Ishikawa (cell line): ENCODE measurements around the gene POR.

ENCODE experiments used
- CEBPB ChIP-seq: IDR thresholded peaks from 2 replicates; pipeline ENCODE4 v1.6.1; 2012
- CREB1 ChIP-seq: IDR thresholded peaks from 2 replicates; pipeline ENCODE4 v1.6.1; 2012; ENCODE audit warnings: low read depth
- EGR1 ChIP-seq: IDR thresholded peaks from 2 replicates; pipeline ENCODE4 v1.6.1; 2012
- EP300 ChIP-seq: IDR thresholded peaks from 2 replicates; pipeline ENCODE4 v1.6.1; 2012; ENCODE audit warnings: borderline replicate concordance
- FOXM1 ChIP-seq: IDR thresholded peaks from 2 replicates; pipeline ENCODE4 v1.6.1; 2012; ENCODE audit warnings: low read depth, borderline replicate concordance
- NFIC ChIP-seq: IDR thresholded peaks from 2 replicates; pipeline ENCODE4 v1.6.1; 2012
- RAD21 ChIP-seq: IDR thresholded peaks from 2 replicates; pipeline ENCODE4 v1.6.1; 2012; ENCODE audit warnings: low read depth
- TAF1 ChIP-seq: IDR thresholded peaks from 2 replicates; pipeline ENCODE4 v1.6.1; 2012; ENCODE audit warnings: low read depth, mild to moderate bottlenecking
- TCF12 ChIP-seq: IDR thresholded peaks from 2 replicates; pipeline ENCODE4 v1.6.1; 2012; ENCODE audit warnings: low read depth
- TEAD4 ChIP-seq: IDR thresholded peaks from 2 replicates; pipeline ENCODE4 v1.6.1; 2012
- YY1 ChIP-seq: IDR thresholded peaks from 2 replicates; pipeline ENCODE4 v1.6.1; 2012; ENCODE audit warnings: low read depth
- ZBTB7A ChIP-seq: IDR thresholded peaks from 2 replicates; pipeline ENCODE4 v1.6.1; 2012; ENCODE audit warnings: low read depth
- TF ChIP-seq, protein P1 (sequence below): IDR thresholded peaks from 2 replicates; pipeline ENCODE4 v1.6.1; 2012
- TF ChIP-seq, protein P2 (sequence below): IDR thresholded peaks from 2 replicates; pipeline ENCODE4 v1.6.1; 2012
- TF ChIP-seq, protein P3 (sequence below): IDR thresholded peaks from 2 replicates; pipeline ENCODE4 v1.6.1; 2012; ENCODE audit warnings: low read depth, mild to moderate bottlenecking

POR gene

DNA sequence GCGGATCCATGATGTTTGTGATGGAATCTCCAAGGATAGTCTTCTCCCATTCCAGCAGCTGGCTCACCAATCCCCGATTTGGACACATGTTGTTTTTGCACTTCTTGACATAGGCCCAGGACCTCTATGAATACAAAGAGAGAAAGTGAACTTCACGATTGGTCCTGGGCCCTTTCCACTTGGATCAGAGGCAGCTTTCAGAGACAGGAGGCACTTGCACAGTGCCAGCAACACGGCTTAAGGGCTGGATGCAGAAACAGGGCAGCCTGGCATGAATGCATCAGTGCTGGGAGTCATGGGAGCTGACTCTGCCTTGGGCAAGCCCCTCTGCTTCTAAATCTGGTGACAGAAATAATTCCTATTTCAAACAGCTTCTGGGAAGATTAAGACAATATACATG, 81.5 kb downstream of the POR start:
- TF ChIP-seq TEAD4 (no peak), YY1 (no peak), NFIC (no peak), EP300 (no peak), CEBPB (no peak), ZBTB7A (no peak), CREB1 (no peak), TCF12 (no peak), TAF1 (no peak), RAD21 (no peak), EGR1 (no peak), FOXM1 (no peak)
- TF ChIP-seq, protein P1, sequence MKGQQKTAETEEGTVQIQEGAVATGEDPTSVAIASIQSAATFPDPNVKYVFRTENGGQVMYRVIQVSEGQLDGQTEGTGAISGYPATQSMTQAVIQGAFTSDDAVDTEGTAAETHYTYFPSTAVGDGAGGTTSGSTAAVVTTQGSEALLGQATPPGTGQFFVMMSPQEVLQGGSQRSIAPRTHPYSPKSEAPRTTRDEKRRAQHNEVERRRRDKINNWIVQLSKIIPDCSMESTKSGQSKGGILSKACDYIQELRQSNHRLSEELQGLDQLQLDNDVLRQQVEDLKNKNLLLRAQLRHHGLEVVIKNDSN, result no peak
- TF ChIP-seq, protein P2, sequence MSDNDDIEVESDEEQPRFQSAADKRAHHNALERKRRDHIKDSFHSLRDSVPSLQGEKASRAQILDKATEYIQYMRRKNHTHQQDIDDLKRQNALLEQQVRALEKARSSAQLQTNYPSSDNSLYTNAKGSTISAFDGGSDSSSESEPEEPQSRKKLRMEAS, result no peak
- TF ChIP-seq, protein P3, sequence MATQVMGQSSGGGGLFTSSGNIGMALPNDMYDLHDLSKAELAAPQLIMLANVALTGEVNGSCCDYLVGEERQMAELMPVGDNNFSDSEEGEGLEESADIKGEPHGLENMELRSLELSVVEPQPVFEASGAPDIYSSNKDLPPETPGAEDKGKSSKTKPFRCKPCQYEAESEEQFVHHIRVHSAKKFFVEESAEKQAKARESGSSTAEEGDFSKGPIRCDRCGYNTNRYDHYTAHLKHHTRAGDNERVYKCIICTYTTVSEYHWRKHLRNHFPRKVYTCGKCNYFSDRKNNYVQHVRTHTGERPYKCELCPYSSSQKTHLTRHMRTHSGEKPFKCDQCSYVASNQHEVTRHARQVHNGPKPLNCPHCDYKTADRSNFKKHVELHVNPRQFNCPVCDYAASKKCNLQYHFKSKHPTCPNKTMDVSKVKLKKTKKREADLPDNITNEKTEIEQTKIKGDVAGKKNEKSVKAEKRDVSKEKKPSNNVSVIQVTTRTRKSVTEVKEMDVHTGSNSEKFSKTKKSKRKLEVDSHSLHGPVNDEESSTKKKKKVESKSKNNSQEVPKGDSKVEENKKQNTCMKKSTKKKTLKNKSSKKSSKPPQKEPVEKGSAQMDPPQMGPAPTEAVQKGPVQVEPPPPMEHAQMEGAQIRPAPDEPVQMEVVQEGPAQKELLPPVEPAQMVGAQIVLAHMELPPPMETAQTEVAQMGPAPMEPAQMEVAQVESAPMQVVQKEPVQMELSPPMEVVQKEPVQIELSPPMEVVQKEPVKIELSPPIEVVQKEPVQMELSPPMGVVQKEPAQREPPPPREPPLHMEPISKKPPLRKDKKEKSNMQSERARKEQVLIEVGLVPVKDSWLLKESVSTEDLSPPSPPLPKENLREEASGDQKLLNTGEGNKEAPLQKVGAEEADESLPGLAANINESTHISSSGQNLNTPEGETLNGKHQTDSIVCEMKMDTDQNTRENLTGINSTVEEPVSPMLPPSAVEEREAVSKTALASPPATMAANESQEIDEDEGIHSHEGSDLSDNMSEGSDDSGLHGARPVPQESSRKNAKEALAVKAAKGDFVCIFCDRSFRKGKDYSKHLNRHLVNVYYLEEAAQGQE, result no peak

DNA sequence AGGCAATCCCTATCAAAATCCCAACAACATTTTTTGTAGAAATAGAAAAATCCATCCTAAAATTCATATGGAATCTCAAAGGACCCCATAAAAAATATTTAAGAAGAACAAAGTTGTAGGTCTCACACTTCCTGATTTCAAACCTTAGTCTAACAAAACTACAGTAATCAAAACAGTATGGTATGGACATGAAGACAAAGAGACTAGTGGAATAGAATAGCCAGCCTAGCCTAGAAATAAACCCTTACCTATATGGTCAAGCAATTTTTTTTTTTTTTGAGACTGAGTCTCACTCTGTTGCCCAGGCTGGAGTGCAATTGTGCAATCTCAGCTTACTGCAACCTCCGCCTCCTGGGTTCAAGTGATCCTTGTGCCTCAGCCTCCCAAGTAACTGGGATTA, 83.1 kb downstream of the POR start:
- TF ChIP-seq CREB1 (no peak), NFIC (no peak), CEBPB (no peak), TEAD4 (no peak), ZBTB7A (no peak), TAF1 (no peak), TCF12 (no peak), YY1 (no peak), RAD21 (no peak), EP300 (no peak), EGR1 (no peak), FOXM1 (no peak)
- TF ChIP-seq, protein P3, result no peak
- TF ChIP-seq, protein P1, result no peak
- TF ChIP-seq, protein P2, result no peak

DNA sequence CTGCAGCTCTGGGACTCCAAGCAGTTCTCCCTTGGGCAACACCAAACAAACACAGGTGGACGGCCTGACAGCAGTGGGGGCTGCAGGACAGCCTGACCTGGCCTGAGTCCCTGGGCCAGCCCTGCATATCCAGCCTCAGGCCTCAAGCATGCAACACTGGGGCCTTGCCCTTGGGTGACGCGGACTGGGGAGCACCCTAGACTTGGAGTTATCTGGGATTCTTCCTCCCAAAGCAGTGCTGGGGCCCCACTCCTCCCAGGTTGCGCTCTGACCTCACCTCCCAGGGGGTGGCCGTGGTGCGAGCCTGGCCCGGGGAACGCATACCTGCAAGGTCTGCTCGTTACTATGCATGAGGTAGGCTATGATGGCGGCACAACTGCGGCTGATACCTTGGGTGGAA, 85.6 kb downstream of the POR start:
- TF ChIP-seq EGR1, result no peak
- no peak for TF ChIP-seq TEAD4
- no peak for TF ChIP-seq EP300
- TF ChIP-seq FOXM1, result no peak
- no peak for TF ChIP-seq CEBPB
- no peak for TF ChIP-seq NFIC
- no peak for TF ChIP-seq CREB1
- TF ChIP-seq TCF12, result no peak
- no peak for TF ChIP-seq TAF1

DNA sequence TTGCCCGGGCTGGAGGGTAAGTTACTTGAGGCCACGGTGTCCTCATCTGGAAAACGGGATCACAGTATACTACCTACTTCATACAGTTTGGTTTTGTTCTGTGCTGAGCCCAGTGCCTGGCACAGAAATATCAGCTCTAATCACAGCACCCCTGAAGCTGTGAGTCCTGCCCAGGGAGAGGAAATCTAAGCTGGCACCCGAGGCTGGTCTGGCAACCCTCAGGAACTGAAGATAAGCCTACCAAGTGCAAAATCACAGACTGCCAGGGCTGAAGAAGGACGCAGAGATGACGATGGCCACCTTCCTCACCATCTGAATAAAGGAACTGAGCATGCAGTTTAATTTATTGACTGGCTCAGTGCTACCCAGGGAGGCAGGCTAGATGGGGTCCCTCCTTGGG, 87.2 kb downstream of the POR start:
- no peak for TF ChIP-seq CEBPB
- TF ChIP-seq RAD21, result no peak
- no peak for TF ChIP-seq YY1
- TF ChIP-seq TCF12, result no peak
- TF ChIP-seq NFIC, result no peak
- TF ChIP-seq TEAD4, result no peak
- no peak for TF ChIP-seq CREB1
- no peak for TF ChIP-seq TAF1
- TF ChIP-seq, protein P2, result no peak
- TF ChIP-seq, protein P3, result no peak
- TF ChIP-seq FOXM1, result no peak
- no peak for TF ChIP-seq EP300
- TF ChIP-seq, protein P1, result no peak
- TF ChIP-seq EGR1, result no peak
- TF ChIP-seq ZBTB7A, result no peak
